Measurements from ENCODE around the gene IGSF11.
"Not testable (repeated sequence)": the region's sequence is repeated elsewhere in the genome, so short reads cannot be mapped to it uniquely, and the experiment has no call there.

IGSF11 gene

DNA sequence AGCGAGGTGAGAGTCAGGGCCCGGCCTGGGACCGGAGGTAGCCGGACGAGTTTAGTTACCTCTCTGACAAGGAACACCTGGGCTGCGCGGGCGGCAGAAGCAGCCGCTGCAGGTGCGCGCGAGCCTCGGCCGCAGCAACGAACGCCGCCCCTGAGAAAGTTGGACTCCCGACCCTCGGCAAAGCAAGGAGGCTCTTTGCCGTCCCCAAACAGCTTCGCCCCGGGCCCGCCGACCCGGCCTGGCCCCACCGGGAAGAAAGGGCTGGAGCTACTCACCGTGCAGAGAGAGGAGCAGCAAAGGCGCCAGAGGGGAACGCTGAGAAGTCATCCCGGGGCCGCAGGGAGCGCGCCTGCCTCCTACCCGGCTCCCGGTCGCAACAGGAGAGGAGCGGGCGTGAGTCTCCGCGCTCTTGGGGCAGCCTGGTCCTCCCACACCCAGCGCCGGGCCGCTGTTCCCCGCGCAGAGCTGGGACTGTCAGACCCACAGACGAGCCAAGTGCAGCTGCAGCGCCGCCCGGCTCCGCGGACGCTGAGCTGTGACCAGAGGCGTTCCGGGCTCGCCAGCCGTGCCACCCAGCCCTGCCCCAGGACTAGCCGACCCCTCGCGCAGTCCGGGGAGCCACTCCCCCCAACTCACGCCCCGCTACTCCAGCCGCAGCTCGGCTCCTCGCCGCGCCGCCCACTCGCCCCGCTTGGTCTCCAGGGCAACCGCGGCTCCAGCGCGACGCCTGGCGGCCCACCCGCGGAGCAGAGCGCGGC lies at the start of gene IGSF11:
Gene IGSF11 (minus strand): TSS at position 591 of the 758 bp plus-strand sequence. CDS start 264 bp downstream, at position 327.
- Mint-ChIP-seq H3K9me3 (no peaks in the 10 kb centered on the region), H3K36me3 (no peaks in the 10 kb centered on the region), H3K27ac (peak within 1 kb of the TSS; percentile 71), H3K4me3 (peak within 1 kb of the TSS; percentile 89), H3K4me1 (peaks cover 6% of the 10 kb centered on the region), H3K27me3 (peaks cover 25% of the 10 kb centered on the region)

- no peaks in the 10 kb centered on the region for H3K36me3 Mint-ChIP-seq
- no peaks in the 10 kb centered on the region for H3K4me1 Mint-ChIP-seq
- H3K4me3 Mint-ChIP-seq = no peak overlapping the region
- no peaks in the 10 kb centered on the region for H3K27me3 Mint-ChIP-seq
- no peak overlapping the region for H3K27ac Mint-ChIP-seq
- H3K9me3 Mint-ChIP-seq = peaks cover 8% of the 10 kb centered on the region
Observed at GRCh38 chr3:119080364-119080763, 45.7 kb upstream of the IGSF11 start.

- Mint-ChIP-seq H3K27ac (no peak overlapping the region), H3K4me1 (no peaks in the 10 kb centered on the region), H3K9me3 (peaks cover 12% of the 10 kb centered on the region), H3K4me3 (no peak overlapping the region), H3K27me3 (peaks cover 7% of the 10 kb centered on the region), H3K36me3 (no peaks in the 10 kb centered on the region)
Observed at GRCh38 chr3:119073258-119074001, 38.8 kb upstream of the IGSF11 start.

DNA sequence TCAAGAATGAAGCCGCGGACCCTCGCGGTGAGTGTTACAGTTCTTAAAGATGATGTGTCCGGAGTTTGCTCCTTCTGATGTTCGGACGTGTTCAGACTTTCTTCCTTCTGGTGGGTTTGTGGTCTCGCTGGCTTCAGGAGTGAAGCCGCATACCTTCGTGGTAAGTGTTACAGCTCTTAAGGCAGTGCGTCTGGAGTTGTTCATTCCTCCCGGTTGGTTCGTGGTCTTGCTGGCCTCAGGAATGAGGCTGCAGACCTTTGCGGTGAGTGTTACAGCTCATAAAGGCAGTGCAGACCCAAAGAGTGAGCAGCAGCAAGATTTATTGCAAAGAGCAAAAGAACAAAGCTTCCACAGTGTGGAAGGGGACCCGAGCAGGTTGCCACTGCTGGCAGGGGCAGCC lies 37.8 kb upstream of the IGSF11 start:
- not testable (repeated sequence) for H3K36me3 Mint-ChIP-seq, H3K27ac Mint-ChIP-seq, H3K27me3 Mint-ChIP-seq, H3K4me1 Mint-ChIP-seq, H3K4me3 Mint-ChIP-seq, H3K9me3 Mint-ChIP-seq

DNA sequence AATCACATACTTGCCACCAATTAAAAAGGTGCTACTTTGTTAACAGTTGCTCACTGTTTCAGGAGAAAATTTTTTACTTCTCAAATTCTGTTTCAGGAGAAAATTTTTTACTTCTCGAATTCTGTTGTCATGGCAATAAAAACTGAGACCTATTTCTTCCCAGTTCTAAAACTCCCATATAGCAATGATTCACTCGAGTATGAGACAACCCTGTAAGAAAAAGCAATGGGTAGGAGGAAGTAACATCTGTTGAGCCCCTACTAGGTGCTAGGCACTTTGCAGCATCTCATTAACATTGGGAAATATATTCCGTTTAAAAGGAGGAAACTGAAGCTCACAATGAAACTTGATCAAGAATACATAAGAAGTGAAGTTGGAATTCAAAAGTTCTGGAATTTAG lies 35.1 kb upstream of the IGSF11 start:
- Mint-ChIP-seq H3K9me3 (no peaks in the 10 kb centered on the region), H3K4me1 (no peaks in the 10 kb centered on the region), H3K4me3 (no peak overlapping the region), H3K27me3 (peaks cover 4% of the 10 kb centered on the region), H3K36me3 (no peaks in the 10 kb centered on the region), H3K27ac (no peak overlapping the region)

DNA sequence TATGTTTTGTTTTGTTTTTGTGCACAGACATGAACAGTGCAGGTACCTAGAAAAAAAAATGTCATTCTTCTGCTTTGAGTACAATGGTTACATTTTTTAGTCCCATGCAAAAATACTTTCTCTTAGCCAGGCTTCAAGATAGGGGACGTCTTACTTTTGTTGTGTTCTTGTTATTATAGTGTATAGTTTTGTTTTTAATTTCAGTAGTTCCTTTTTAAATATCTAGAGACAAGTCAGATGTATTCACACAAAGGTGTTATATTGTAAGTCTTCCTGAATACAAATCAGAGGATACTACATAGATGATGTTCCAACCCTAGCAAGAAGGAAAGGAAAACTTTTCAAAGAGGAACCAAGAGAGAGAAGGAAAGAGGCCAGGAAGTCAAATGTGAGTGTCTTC lies 28.8 kb upstream of the IGSF11 start:
- no peaks in the 10 kb centered on the region for H3K36me3 Mint-ChIP-seq
- H3K4me1 Mint-ChIP-seq = no peaks in the 10 kb centered on the region
- H3K4me3 Mint-ChIP-seq = no peak overlapping the region
- H3K9me3 Mint-ChIP-seq = no peaks in the 10 kb centered on the region
- no peak overlapping the region for H3K27ac Mint-ChIP-seq
- H3K27me3 Mint-ChIP-seq = no peaks in the 10 kb centered on the region

GRCh38 chr3:119062892-119063291 lies 28.2 kb upstream of the IGSF11 start:
- Mint-ChIP-seq H3K36me3 (no peaks in the 10 kb centered on the region), H3K27ac (no peak overlapping the region), H3K27me3 (no peaks in the 10 kb centered on the region), H3K4me3 (no peak overlapping the region), H3K4me1 (no peaks in the 10 kb centered on the region), H3K9me3 (no peaks in the 10 kb centered on the region)

GRCh38 chr3:119044593-119044992 lies 9.9 kb upstream of the IGSF11 start:
- Mint-ChIP-seq H3K27me3 (peaks cover 16% of the 10 kb centered on the region), H3K36me3 (peaks cover 4% of the 10 kb centered on the region), H3K4me3 (no peak overlapping the region), H3K4me1 (no peaks in the 10 kb centered on the region), H3K27ac (no peak overlapping the region), H3K9me3 (peaks cover 12% of the 10 kb centered on the region)

GRCh38 chr3:119042162-119042561 lies 7.5 kb upstream of the IGSF11 start:
- Mint-ChIP-seq H3K27me3 (peaks cover 24% of the 10 kb centered on the region), H3K9me3 (peaks cover 12% of the 10 kb centered on the region), H3K36me3 (peaks cover 4% of the 10 kb centered on the region), H3K27ac (no peak overlapping the region), H3K4me3 (no peak overlapping the region), H3K4me1 (no peaks in the 10 kb centered on the region)

DNA sequence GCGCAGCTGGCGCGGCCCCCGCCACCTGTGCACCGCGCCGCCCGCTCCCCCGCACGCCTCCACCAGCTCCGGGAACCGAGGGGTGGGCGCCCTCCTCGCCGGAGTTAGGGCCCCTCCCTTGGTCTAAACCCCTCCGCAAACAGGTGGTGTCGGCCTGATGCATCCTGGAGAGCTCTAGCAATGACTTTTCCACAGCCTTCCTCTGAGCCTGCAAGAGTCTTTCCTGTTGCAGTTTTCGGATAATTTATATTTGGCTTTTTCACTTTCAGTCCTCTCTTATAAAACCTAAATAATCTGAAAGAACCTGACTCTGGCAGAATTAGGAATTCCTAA lies 334 bp upstream of the IGSF11 start:
- H3K27ac Mint-ChIP-seq = peak overlapping the region; percentile 71
- no peaks in the 10 kb centered on the region for H3K36me3 Mint-ChIP-seq
- H3K9me3 Mint-ChIP-seq = no peaks in the 10 kb centered on the region
- H3K4me3 Mint-ChIP-seq = peak overlapping the region; percentile 89
- H3K27me3 Mint-ChIP-seq = peaks cover 29% of the 10 kb centered on the region
- peaks cover 6% of the 10 kb centered on the region for H3K4me1 Mint-ChIP-seq

- Mint-ChIP-seq H3K27ac (no peak overlapping the region), H3K27me3 (peaks cover 25% of the 10 kb centered on the region), H3K4me1 (peaks cover 6% of the 10 kb centered on the region), H3K4me3 (peak overlapping the region; percentile 89), H3K36me3 (no peaks in the 10 kb centered on the region), H3K9me3 (no peaks in the 10 kb centered on the region)
Observed at GRCh38 chr3:119033393-119034255, 1.0 kb downstream of the IGSF11 start.

DNA sequence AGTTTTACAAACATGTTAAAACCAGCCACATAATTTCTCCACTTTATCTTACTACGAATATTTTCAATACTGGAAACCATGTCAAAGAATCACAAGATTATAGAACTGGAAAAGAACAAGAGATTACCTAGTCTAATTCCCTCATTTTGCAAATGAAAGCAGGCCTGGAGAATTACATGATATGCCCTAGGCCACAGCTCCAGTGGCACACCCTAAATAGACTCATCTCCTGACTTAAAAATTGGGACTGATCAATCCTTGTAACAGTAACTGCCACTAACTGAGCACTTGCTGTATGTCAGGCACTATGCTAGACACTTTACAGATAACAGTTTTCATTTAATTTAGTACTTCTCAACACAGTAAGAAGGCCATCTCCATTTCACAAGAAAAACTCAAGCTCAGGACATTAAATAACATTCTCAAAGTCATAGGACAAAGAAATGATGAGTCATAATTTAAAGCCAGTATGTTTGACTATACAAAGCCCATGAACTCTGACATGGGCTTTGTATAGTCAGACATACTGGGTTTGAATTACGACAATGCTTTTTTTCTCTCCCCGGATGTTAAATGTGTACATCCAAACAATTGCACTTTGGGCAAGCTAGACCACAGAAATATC lies 9.4 kb downstream of the IGSF11 start:
- H3K4me1 Mint-ChIP-seq = peaks cover 2% of the 10 kb centered on the region
- H3K36me3 Mint-ChIP-seq = no peaks in the 10 kb centered on the region
- H3K27ac Mint-ChIP-seq = no peak overlapping the region
- no peaks in the 10 kb centered on the region for H3K9me3 Mint-ChIP-seq
- no peak overlapping the region for H3K4me3 Mint-ChIP-seq
- no peaks in the 10 kb centered on the region for H3K27me3 Mint-ChIP-seq

- H3K9me3 Mint-ChIP-seq = no peaks in the 10 kb centered on the region
- H3K27ac Mint-ChIP-seq = no peak overlapping the region
- peaks cover 5% of the 10 kb centered on the region for H3K4me1 Mint-ChIP-seq
- H3K4me3 Mint-ChIP-seq = no peak overlapping the region
- no peaks in the 10 kb centered on the region for H3K36me3 Mint-ChIP-seq
- no peaks in the 10 kb centered on the region for H3K27me3 Mint-ChIP-seq
Observed at GRCh38 chr3:119019767-119020518, 14.7 kb downstream of the IGSF11 start.

GRCh38 chr3:119018690-119019463 lies 15.8 kb downstream of the IGSF11 start:
- Mint-ChIP-seq H3K4me1 (peaks cover 5% of the 10 kb centered on the region), H3K9me3 (no peaks in the 10 kb centered on the region), H3K36me3 (no peaks in the 10 kb centered on the region), H3K27ac (no peak overlapping the region), H3K4me3 (no peak overlapping the region), H3K27me3 (no peaks in the 10 kb centered on the region)

Data from activated naive CD4-positive, alpha-beta T cell treated with anti-CD3 and anti-CD28 coated beads, Interleukin-2, amount 50 U/mL, for 24 hours (primary cell).